ENCODE measurements around the gene ITGBL1. TPM values are rescaled to one million over a fixed set of nuclear protein-coding genes. Genes with fewer than 3 reads are reported as not detected.

Gene ITGBL1
- total and polyA plus RNA-seq, 2 of the 13 experiments (the other 11 are each of a cell fraction or from before 2014, with no cell fraction given): 0.02 TPM; not detected in 1

GRCh38 chr13:101590479-101590878, 138.0 kb downstream of the ITGBL1 start:
- H3K27me3 ChIP-seq (ENCODE audit: control insufficient read depth in 1 of 2, insufficient read depth in 2 of 2, low read length in 2 of 2): no peaks in the 10 kb centered on the region
- peaks cover 11% of the 10 kb centered on the region for H3K4me1 ChIP-seq (ENCODE audit: insufficient read depth, low read length)
- no TSS peak for BruUV-seq (replicated peaks)
- peak overlapping the region; percentile 18; the same call in 1 of the 2 replicates for H3K4me2 ChIP-seq (ENCODE audit: low read depth, low read length)
- ATAC-seq (peak; percentile 42; the same call in 1 of the 3 replicates), FAIRE-seq (no peak), DNase-seq (ENCODE audit: low spot score) (no peak)
- intact Hi-C loops (cut with micrococcal nuclease; ENCODE audit: unreplicated experiment) (no loop called here), in situ Hi-C loops (cut with HindIII; ENCODE audit: extremely low pct_ligation_motif_present, low pct_unique_long_range_greater_than_20kb) (no loop called here)
- H3K9me3 ChIP-seq (ENCODE audit: low read length): no peaks in the 10 kb centered on the region
- H3K27ac ChIP-seq (ENCODE audit: extremely low read length, insufficient read depth, low read length): no peak overlapping the region
- H2AFZ ChIP-seq (ENCODE audit: low read length): peak overlapping the region; percentile 23
- POLR2A ChIA-PET: no interaction called here
- H3K79me2 ChIP-seq (ENCODE audit: insufficient read depth, low read length): no peaks in the 10 kb centered on the region
- H3K36me3 ChIP-seq (replicated peaks in 1 of 2; ENCODE audit: control insufficient read depth in 1 of 2, insufficient read depth in 2 of 2, low read length in 2 of 2): no peaks in the 10 kb centered on the region
- 18% methylated on average over 4 of the region's 4 CpGs for WGBS (ENCODE audit: low lambda C conversion rate)
- no peak overlapping the region for H3K4me3 ChIP-seq (replicated peaks in 1 of 3; ENCODE audit: insufficient read depth in 1 of 3, low read depth in 2 of 3, low read length in 3 of 3)
- CTCF ChIA-PET (ENCODE audit: low intra/inter-chr PET ratio, low total read pairs): no interaction called here
- H4K20me1 ChIP-seq (ENCODE audit: insufficient read depth, low read length): no peaks in the 10 kb centered on the region
- H3K9ac ChIP-seq (ENCODE audit: insufficient read depth, low read depth, low read length): no peak overlapping the region
- TF ChIP-seq SNAI1 (CRISPR knock-in tag; IDR thresholded peaks at IDR 0.05; ENCODE audit: borderline replicate concordance): no peak
- TF ChIP-seq REPIN1 (CRISPR knock-in tag; IDR thresholded peaks at IDR 0.05; ENCODE audit: borderline replicate concordance, low read depth): no peak
- no peak for TF ChIP-seq HBP1 (CRISPR knock-in tag; IDR thresholded peaks at IDR 0.05; ENCODE audit: low read depth)
- no peak for TF ChIP-seq SALL1 (CRISPR knock-in tag; IDR thresholded peaks at IDR 0.05)
- no peak for TF ChIP-seq ZNF513 (CRISPR knock-in tag; conservative IDR thresholded peaks at IDR 0.05)
- no peak for TF ChIP-seq ZSCAN29 (CRISPR knock-in tag; conservative IDR thresholded peaks at IDR 0.05)
- TF ChIP-seq FOXA1 (IDR thresholded peaks at IDR 0.05): peak; percentile 39; the same call in 1 of the 2 replicates
- peak; percentile 22; the same call in 1 of the 2 replicates for TF ChIP-seq FOXA1 (CRISPR knock-in tag; IDR thresholded peaks at IDR 0.05)
- TF ChIP-seq ISX (CRISPR knock-in tag; conservative IDR thresholded peaks at IDR 0.05): no peak
- TF ChIP-seq GATAD2A (CRISPR knock-in tag; IDR thresholded peaks at IDR 0.05): peak; percentile 51
- TF ChIP-seq KDM1A (CRISPR knock-in tag; IDR thresholded peaks at IDR 0.05): no peak
- TF ChIP-seq FOXP1 (IDR thresholded peaks at IDR 0.05): no peak
- TF ChIP-seq FOXP1 (CRISPR knock-in tag; IDR thresholded peaks at IDR 0.05): peak; percentile 67; the same call in 1 of the 2 replicates
- no peak for TF ChIP-seq SIX4 (CRISPR knock-in tag; IDR thresholded peaks at IDR 0.05)
- TF ChIP-seq ARID5B (CRISPR knock-in tag; IDR thresholded peaks at IDR 0.05): peak; percentile 56
- no peak for TF ChIP-seq ZNF670 (CRISPR knock-in tag; IDR thresholded peaks at IDR 0.05; ENCODE audit: borderline replicate concordance)
- TF ChIP-seq MLX (CRISPR knock-in tag; IDR thresholded peaks at IDR 0.05): no peak
- TF ChIP-seq TBL1XR1 (IDR thresholded peaks at IDR 0.05; ENCODE audit: borderline replicate concordance, low read length, partially characterized antibody): no peak
- 0 out of 2 replicates have a peak, but pooled peaks have one; percentile 13 for TF ChIP-seq HMG20A (CRISPR knock-in tag; IDR thresholded peaks at IDR 0.05; ENCODE audit: borderline replicate concordance)
- TF ChIP-seq ELF3 (CRISPR knock-in tag; IDR thresholded peaks at IDR 0.05): no peak

All from HepG2 (cell line).